IPS-11a (cell line): ENCODE results near the gene PTBP3.
"Not testable (repeated sequence)": the region's sequence is repeated elsewhere in the genome, so short reads cannot be mapped to it uniquely, and the experiment has no call there.

Source experiments
- H3K4me3 ChIP-seq: one replicate; pipeline ENCODE4 v1.5.1; 2013; ENCODE audit warnings: low read depth, low read length, control low read depth

Gene PTBP3

GRCh38 chr9:112273876-112274275, 59.5 kb downstream of the PTBP3 start:
- H3K4me3 ChIP-seq = no peak overlapping the region

GRCh38 chr9:112271466-112272098, 61.8 kb downstream of the PTBP3 start:
- no peak overlapping the region for H3K4me3 ChIP-seq

- no peak overlapping the region for H3K4me3 ChIP-seq
Measured at GRCh38 chr9:112268413-112268812, 65.0 kb downstream of the PTBP3 start.

- H3K4me3 ChIP-seq = not testable (repeated sequence)
Measured at GRCh38 chr9:112267086-112267485, 66.3 kb downstream of the PTBP3 start.

- no peak overlapping the region for H3K4me3 ChIP-seq
Measured at GRCh38 chr9:112265391-112265790, 68.0 kb downstream of the PTBP3 start.

- no peak overlapping the region for H3K4me3 ChIP-seq
Measured at GRCh38 chr9:112262577-112262976, 70.8 kb downstream of the PTBP3 start.

- H3K4me3 ChIP-seq = no peak overlapping the region
Measured at GRCh38 chr9:112261133-112261532, 72.3 kb downstream of the PTBP3 start.

GRCh38 chr9:112258106-112258505, 75.3 kb downstream of the PTBP3 start:
- H3K4me3 ChIP-seq = no peak overlapping the region

GRCh38 chr9:112252194-112252593, 81.2 kb downstream of the PTBP3 start:
- no peak overlapping the region for H3K4me3 ChIP-seq

- H3K4me3 ChIP-seq = no peak overlapping the region
Measured at GRCh38 chr9:112249277-112249676, 84.1 kb downstream of the PTBP3 start.

- no peak overlapping the region for H3K4me3 ChIP-seq
Measured at GRCh38 chr9:112248722-112249121, 84.7 kb downstream of the PTBP3 start.

GRCh38 chr9:112247090-112247489, 86.3 kb downstream of the PTBP3 start:
- H3K4me3 ChIP-seq = no peak overlapping the region

- H3K4me3 ChIP-seq = no peak overlapping the region
Measured at GRCh38 chr9:112245126-112245525, 88.3 kb downstream of the PTBP3 start.

GRCh38 chr9:112242147-112242804, 91.1 kb downstream of the PTBP3 start:
- no peak overlapping the region for H3K4me3 ChIP-seq

GRCh38 chr9:112241491-112241890, 91.9 kb downstream of the PTBP3 start:
- no peak overlapping the region for H3K4me3 ChIP-seq

- no peak overlapping the region for H3K4me3 ChIP-seq
Measured at GRCh38 chr9:112239708-112240107, 93.7 kb downstream of the PTBP3 start.

GRCh38 chr9:112239284-112239683, 94.1 kb downstream of the PTBP3 start:
- H3K4me3 ChIP-seq = no peak overlapping the region

- no peak overlapping the region for H3K4me3 ChIP-seq
Measured at GRCh38 chr9:112234779-112235178, 98.6 kb downstream of the PTBP3 start.

GRCh38 chr9:112233769-112234168, 99.7 kb downstream of the PTBP3 start:
- H3K4me3 ChIP-seq = no peak overlapping the region

- no peak overlapping the region for H3K4me3 ChIP-seq
Measured at GRCh38 chr9:112232233-112232632, 101.2 kb downstream of the PTBP3 start.

- H3K4me3 ChIP-seq = no peak overlapping the region
Measured at GRCh38 chr9:112226091-112226490, 107.3 kb downstream of the PTBP3 start.

- no peak overlapping the region for H3K4me3 ChIP-seq
Measured at GRCh38 chr9:112224401-112225289, 108.8 kb downstream of the PTBP3 start.
